Spleen (tissue), 7 donors: ENCODE results near the gene RSPH1.

ENCODE experiments used
- POLR2A ChIP-seq, 3 donors: fragments of 450-650 bp; IDR thresholded peaks; one replicate each; pipeline ENCODE4 v1.5.1; 2017; ENCODE audit warnings: antibody characterized with exemption in 3 of 3, mild to moderate bottlenecking in 1 of 3
- TF ChIP-seq, protein P1 (sequence below), 11 experiments: fragments of 200-600 bp in 7 of 11; fragments of 450-650 bp in 4 of 11; sonication (generic) in 4 of 11; IDR thresholded peaks in 8 of 11; conservative IDR thresholded peaks in 3 of 11; 1 replicate in 7 of 11; 2 replicates in 4 of 11; pipeline versions ENCODE4 v1.4.0 to v1.8.0; 2016 to 2021; ENCODE audit warnings: antibody characterized with exemption in 11 of 11, inconsistent platforms in 4 of 11, mild to moderate bottlenecking in 1 of 11
- donor health status: DM: no; HTN: no; CAD: no; lungs with moderate emphysema.
- donor health status: DM: no; HTN: no; CAD: no.
- donor health status: DM: no; HTN: no; CAD: no.

DNA sequence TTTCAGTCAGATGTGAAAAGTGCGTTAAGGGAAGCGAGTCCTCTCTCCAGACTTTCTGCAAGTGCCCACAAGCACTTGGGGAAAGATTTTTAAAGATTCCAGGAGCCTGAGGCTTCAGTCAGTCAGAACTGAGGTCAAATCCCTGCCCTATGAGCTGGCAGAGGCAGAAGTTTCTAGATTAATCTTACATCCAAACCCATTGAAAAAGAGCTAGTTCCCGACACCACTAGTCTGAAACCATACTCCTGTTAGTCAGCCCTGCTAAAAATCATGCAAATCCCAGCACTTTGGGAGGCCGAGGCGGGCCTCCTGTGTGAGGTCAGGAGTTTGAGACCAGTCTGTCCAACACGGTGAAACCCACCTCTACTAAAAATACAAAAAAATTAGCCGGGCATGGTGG is 21.0 kb downstream of the RSPH1 start:
- TF ChIP-seq, protein P1, sequence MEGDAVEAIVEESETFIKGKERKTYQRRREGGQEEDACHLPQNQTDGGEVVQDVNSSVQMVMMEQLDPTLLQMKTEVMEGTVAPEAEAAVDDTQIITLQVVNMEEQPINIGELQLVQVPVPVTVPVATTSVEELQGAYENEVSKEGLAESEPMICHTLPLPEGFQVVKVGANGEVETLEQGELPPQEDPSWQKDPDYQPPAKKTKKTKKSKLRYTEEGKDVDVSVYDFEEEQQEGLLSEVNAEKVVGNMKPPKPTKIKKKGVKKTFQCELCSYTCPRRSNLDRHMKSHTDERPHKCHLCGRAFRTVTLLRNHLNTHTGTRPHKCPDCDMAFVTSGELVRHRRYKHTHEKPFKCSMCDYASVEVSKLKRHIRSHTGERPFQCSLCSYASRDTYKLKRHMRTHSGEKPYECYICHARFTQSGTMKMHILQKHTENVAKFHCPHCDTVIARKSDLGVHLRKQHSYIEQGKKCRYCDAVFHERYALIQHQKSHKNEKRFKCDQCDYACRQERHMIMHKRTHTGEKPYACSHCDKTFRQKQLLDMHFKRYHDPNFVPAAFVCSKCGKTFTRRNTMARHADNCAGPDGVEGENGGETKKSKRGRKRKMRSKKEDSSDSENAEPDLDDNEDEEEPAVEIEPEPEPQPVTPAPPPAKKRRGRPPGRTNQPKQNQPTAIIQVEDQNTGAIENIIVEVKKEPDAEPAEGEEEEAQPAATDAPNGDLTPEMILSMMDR (IDR thresholded peaks at IDR 0.05 in 8 of 11, conservative IDR thresholded peaks at IDR 0.05 in 3 of 11) = no peak
- no peak for TF ChIP-seq POLR2A (IDR thresholded peaks at IDR 0.05)
